GM10266 (cell line): ENCODE data around the gene STX10.
"Not testable (repeated sequence)": the region's sequence is repeated elsewhere in the genome, so short reads cannot be mapped to it uniquely, and the experiment has no call there.

Source experiments
- DNase-seq: peaks from one replicate; pipeline ENCODE4 v3.0.0; 2012; ENCODE audit errors: extremely low spot score
- TF ChIP-seq, protein P1 (sequence below): IDR thresholded peaks from 2 replicates; pipeline ENCODE4 v1.5.1; 2012; ENCODE audit warnings: mild to moderate bottlenecking, low read depth; ENCODE audit not compliant: control insufficient read depth, insufficient read depth; ENCODE audit errors: missing control alignments

Gene STX10

DNA sequence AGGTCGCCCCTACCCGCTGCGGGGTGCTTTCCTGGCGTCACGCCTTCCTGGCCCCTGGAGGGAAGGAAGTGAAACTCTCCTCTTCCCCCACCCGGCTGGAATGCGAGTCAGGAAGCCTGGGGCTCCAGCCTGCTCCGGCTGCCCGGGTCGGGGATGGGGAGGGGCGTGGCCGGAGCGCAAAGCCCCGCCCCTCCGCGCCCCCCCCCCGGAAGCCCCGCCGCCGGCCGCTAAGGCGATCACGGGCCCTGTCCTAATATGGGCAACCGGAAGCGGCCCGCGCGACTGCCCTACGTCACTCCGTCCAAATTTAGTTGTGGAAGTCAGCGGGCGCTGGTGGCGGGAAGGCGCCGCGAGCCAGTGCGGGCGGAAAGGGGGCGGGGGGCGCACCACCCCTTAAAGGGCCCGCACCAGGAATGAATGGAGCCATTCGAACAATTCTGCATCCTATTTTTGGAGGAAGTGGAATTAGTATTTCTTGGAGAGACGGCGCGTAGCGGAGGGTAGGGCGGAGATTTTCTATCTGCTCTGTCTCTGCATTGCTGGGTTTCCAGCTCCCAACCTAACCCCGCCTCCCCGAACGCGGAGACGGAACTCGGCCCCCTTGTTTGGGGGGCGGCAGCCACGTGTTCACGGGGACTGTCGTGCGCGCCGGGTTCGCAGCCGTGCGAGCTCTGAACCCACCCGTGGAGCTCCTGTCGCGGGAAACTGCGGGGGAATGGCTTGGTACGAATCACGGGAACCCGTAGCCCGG lies 1.6 kb upstream of the STX10 start:
- peak; percentile 97 for DNase-seq
- TF ChIP-seq, protein P1, sequence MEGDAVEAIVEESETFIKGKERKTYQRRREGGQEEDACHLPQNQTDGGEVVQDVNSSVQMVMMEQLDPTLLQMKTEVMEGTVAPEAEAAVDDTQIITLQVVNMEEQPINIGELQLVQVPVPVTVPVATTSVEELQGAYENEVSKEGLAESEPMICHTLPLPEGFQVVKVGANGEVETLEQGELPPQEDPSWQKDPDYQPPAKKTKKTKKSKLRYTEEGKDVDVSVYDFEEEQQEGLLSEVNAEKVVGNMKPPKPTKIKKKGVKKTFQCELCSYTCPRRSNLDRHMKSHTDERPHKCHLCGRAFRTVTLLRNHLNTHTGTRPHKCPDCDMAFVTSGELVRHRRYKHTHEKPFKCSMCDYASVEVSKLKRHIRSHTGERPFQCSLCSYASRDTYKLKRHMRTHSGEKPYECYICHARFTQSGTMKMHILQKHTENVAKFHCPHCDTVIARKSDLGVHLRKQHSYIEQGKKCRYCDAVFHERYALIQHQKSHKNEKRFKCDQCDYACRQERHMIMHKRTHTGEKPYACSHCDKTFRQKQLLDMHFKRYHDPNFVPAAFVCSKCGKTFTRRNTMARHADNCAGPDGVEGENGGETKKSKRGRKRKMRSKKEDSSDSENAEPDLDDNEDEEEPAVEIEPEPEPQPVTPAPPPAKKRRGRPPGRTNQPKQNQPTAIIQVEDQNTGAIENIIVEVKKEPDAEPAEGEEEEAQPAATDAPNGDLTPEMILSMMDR = no peak

DNA sequence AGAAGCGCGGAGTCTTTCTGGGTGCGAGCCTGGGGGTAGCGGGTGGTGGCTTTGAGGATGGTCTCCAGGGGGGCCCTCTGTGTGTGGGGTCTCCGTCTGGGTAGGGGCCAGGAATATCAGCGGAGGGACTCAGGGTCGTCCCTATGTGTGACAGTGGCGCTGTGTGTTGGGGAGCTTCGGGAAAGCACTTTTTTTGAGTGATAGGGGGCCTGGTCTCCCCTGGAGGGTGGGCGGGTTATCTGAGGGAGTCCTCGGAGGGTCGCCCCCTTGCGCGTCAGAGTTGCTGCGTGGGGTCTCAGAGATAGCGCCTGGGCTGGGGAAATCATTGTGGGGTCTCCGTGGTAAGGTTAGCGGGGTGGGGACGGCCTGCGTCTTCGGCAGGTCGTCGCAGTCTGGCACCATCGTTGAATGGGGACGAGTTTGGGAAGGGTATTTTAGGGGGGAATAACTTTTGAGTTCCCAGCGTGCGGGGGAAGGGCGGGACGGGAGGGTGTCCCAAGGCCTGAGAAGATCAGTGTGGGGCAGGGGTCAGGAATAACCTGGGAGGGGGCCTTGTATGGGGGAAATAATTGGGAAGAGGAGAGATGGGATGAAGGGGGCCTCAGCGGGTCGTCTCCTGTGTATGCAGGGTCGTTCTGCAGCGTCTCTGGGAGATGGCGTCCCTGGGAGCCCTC lies 893 bp upstream of the STX10 start:
- DNase-seq = no peak
- TF ChIP-seq, protein P1 = no peak

DNA sequence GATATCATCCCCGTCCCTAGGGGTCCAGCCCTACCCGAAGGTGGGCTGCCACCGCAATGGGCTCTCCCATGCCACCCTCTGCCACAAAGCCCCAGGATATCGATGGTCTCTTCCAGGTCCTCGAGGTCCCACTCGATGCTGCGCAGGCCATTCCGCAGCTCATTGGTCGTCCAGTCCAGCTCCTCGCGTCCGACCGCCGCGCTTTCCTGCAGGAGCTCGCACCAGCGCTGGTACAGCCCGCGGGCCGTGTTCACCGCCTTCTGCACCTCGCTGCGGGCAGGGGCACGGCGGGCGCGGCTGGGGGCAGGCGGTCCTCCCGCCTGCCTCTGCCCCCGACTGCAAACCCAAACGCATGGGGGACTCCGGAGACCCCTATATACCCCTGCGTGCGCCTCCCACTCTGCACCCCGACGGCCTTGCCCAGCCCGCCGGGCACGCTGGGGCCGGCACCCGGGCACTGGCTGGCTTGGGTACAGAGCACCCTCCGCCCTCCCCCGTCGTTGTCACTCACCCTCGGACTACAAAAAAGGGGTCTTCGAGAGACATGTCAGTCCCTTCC lies 468 bp downstream of the STX10 start:
- DNase-seq = no peak
- TF ChIP-seq, protein P1 = no peak

DNA sequence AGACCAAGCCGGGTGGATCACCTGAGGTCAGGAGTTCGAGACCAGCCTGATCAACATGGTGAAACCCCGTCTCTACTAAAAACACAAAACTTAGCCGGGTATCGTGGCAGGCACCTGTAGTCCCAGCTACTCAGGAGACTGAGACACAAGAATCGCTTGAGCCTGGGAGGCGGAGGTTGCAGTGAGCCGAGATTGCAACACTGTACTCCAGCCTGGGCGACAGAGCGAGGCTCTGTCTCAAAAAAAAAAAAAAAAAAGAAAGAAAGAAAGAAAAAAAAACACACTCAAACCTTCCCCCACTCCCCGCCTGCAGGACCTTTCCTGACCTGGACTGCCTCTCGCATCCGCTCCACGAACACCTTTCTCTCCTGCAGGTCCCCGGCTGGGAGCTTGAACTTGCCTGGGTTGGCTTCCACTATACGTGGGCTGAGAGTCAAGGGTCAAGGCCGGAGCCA lies 975 bp downstream of the STX10 start:
- not testable (repeated sequence) for DNase-seq

DNA sequence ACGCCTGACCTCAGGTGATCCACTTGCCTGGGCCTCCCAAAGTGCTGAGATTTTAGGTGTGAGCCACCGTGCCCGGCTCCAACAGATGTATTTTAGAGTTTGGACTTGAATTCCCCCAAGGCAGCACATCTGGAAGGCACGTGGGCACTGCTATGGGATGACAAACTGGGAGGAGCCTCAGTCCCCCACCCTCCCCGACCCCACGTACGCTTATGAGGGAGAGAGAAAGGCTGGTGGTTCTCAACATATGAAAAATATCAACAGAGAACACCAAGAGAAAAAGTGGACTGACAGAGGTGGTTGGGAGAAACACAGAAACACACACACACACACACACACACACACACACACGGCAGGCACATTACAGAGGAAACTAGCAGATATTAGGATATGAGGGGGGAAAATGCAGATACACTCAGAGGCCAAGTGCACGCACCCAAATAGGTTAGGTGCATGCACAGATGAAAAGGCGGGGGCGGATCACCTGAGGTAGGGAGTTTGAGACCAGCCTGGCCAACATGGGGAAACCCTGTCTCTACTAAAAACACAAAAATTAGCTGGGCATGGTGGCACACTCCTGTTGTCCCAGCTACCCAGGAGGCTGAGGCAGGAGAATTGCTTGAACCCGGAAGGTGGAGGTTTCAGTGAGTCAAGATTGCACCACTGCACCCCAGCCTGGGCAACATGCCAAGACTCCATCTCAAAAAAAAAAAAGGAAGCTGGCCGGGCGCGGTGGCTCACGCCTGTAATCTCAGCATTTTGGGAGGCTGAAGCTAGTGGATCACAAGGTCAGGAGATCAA lies 3.2 kb downstream of the STX10 start:
- no peak for DNase-seq
- TF ChIP-seq, protein P1 = no peak

DNA sequence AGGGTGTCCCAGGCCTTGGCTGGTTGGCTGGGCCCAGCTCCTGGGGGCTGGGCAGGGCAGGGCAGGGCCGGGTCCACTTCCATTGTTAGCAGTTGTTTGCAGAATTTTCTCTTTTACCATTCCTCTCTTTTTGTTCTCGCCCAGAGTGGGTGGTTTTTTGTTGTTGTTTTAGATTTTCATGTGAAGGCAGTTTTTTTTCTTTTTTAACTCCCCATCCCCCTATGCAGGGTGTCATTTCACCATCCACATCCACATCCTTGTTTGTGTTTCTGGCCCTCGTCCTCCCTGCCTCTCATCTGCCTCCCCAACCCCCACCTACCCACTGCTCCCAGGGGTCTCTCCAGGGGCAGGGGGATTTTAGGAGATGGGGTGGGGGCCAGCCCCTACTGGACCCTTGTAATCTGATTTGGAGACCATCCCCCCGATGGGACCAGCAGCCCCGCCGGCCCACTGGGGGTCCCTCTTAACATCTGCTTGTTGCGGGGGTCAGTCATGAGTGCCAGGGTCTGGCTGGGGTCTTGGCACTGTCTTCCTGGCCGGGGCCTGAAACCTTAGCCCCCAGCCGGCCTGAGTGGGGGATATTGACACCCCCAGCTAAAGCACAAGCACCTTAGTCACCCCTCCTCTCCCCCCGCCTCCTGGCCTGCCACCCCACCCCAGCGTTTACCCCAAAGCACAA lies 10.4 kb downstream of the STX10 start:
- DNase-seq = no peak
- TF ChIP-seq, protein P1 = no peak

DNA sequence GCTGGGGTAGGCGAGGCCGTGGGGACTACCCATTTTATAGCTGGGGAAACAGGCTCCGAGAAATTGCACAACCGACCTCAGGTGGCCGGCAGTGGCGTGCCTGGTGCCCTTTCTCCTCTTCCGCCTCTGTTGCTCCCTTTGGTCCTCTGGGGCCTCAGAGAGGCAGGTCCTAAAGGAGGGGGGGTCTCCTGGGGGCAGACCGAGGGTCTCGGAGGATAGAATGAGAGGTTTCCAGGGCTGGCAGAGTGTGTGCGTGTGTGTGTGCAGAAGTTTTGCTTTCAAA lies 11.3 kb downstream of the STX10 start:
- TF ChIP-seq, protein P1 = no peak
- no peak for DNase-seq
